HL-60 (cell line): ENCODE data around the gene SELP.

Experiments
- GABPA ChIP-seq: IDR thresholded peaks from 2 replicates; pipeline ENCODE4 v1.6.1; 2012; ENCODE audit warnings: low read depth
- POLR2AphosphoS5 ChIP-seq: IDR thresholded peaks from 2 replicates; pipeline ENCODE4 v1.6.1; 2012; ENCODE audit warnings: low read depth
- SPI1 ChIP-seq: IDR thresholded peaks from 2 replicates; pipeline ENCODE4 v1.6.1; 2012; ENCODE audit warnings: low read depth, mild to moderate bottlenecking, borderline replicate concordance
- TF ChIP-seq, protein P1 (sequence below): IDR thresholded peaks from one replicate; pipeline ENCODE4 v1.5.1; 2011; ENCODE audit warnings: low read length, control low read depth, inconsistent platforms; ENCODE audit not compliant: insufficient read depth
- TF ChIP-seq, protein P2 (sequence below): IDR thresholded peaks from 2 replicates; pipeline ENCODE4 v1.6.1; 2012; ENCODE audit warnings: low read depth; ENCODE audit not compliant: insufficient replicate concordance

GRCh38 chr1:169572187-169572586 is 57.7 kb downstream of the SELP start:
- TF ChIP-seq, protein P1, sequence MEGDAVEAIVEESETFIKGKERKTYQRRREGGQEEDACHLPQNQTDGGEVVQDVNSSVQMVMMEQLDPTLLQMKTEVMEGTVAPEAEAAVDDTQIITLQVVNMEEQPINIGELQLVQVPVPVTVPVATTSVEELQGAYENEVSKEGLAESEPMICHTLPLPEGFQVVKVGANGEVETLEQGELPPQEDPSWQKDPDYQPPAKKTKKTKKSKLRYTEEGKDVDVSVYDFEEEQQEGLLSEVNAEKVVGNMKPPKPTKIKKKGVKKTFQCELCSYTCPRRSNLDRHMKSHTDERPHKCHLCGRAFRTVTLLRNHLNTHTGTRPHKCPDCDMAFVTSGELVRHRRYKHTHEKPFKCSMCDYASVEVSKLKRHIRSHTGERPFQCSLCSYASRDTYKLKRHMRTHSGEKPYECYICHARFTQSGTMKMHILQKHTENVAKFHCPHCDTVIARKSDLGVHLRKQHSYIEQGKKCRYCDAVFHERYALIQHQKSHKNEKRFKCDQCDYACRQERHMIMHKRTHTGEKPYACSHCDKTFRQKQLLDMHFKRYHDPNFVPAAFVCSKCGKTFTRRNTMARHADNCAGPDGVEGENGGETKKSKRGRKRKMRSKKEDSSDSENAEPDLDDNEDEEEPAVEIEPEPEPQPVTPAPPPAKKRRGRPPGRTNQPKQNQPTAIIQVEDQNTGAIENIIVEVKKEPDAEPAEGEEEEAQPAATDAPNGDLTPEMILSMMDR = no peak
- no peak for TF ChIP-seq GABPA
- no peak for TF ChIP-seq POLR2AphosphoS5
- TF ChIP-seq, protein P2, sequence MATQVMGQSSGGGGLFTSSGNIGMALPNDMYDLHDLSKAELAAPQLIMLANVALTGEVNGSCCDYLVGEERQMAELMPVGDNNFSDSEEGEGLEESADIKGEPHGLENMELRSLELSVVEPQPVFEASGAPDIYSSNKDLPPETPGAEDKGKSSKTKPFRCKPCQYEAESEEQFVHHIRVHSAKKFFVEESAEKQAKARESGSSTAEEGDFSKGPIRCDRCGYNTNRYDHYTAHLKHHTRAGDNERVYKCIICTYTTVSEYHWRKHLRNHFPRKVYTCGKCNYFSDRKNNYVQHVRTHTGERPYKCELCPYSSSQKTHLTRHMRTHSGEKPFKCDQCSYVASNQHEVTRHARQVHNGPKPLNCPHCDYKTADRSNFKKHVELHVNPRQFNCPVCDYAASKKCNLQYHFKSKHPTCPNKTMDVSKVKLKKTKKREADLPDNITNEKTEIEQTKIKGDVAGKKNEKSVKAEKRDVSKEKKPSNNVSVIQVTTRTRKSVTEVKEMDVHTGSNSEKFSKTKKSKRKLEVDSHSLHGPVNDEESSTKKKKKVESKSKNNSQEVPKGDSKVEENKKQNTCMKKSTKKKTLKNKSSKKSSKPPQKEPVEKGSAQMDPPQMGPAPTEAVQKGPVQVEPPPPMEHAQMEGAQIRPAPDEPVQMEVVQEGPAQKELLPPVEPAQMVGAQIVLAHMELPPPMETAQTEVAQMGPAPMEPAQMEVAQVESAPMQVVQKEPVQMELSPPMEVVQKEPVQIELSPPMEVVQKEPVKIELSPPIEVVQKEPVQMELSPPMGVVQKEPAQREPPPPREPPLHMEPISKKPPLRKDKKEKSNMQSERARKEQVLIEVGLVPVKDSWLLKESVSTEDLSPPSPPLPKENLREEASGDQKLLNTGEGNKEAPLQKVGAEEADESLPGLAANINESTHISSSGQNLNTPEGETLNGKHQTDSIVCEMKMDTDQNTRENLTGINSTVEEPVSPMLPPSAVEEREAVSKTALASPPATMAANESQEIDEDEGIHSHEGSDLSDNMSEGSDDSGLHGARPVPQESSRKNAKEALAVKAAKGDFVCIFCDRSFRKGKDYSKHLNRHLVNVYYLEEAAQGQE = no peak
- TF ChIP-seq SPI1 = no peak
